GM18498 (cell line): ENCODE data around the gene PPM1K.
A peak's percentile ranks its signal among the peaks of the same experiment; 100 is the strongest.

Experiments
- ATAC-seq: cut with Tn5 transposase; IDR thresholded peaks from one replicate; pipeline ENCODE4 v1.9.1; 2021; ENCODE audit warnings: mild to moderate bottlenecking, moderate library complexity; ENCODE audit not compliant: unreplicated experiment

PPM1K gene

DNA sequence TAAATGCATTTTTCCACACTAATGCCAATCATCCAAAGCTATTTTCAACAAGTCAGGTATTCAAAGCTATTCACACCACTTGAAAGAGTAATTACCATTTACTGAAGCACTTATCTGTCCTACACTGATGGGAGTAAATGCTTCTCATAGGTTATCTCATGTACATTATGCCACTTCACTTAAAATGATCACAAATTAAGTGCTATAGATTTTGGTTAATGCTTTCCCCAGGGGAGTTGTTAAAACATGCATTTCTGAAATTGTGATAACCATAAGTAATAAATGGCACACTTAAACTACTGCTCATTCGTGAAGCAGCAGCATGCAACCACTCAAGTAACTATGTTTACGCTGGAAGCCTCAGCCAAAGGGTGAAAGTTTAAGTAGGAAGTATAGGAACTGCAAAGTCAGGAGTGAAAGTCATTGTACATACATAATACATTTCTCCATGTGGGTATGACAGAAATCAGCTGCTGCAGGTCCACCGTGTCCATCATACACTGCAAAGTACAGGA, 6.6 kb downstream of the PPM1K start:
- no peak for ATAC-seq

DNA sequence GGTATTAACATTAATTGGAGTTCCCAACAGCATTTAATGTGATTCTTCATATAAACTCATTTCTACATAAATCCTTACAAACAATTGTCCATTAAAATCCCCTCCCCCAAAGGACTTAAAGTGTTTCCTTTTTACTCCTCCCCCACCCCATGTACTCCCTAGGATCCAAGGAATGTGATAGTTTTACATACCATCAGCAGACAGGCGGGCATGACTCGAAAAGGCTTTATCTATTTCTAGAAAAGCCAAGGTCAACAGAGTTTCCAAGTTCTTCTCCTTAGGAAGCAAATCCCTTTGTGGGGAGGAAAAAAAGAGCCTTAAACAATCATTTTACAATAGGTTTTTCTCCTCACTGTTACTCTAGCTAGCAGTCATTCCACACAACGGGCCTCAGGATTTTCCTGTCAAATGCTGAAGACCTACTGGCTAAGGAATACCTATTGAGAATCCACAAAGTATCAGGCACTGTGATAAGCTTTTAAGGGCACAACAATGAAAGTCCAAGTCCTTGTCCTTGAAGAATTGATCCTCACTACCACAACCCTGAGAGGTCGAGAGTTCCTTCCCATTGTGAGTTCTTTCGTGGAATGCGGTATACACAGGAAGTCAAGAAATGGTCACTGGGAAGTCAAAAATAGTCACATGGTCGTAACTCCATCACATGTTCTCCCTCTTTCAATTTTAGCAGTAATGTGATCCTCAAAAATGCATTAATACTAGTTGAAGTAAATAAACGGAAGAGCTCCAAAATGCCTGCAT, 7.2 kb downstream of the PPM1K start:
- ATAC-seq: no peak

DNA sequence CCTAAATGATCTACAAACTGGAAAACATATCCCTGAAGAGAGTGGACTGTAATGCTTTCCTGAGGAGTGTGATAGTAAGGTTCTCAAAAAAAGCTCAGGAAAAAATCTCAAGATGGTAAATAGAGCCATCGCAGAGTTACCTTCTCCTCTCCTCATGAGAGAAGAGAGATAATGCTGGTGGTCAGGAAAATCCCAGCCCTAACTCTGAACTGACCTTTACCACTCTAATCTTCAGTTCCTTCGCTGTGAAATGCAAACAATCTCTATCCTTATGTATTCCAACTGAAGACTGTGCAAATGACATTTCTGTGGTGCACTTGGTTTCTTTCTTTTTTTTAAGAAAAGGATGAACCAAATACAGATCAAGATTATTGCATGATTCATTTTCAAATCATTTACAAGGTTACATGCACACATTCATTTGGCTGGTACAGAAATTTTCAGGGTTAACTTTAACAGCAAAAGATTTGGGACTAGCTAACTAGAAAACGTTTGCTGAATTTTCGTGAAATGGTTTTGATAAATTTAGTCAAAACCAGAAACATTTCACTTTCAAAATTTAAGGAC, 8.3 kb downstream of the PPM1K start:
- no peak for ATAC-seq

DNA sequence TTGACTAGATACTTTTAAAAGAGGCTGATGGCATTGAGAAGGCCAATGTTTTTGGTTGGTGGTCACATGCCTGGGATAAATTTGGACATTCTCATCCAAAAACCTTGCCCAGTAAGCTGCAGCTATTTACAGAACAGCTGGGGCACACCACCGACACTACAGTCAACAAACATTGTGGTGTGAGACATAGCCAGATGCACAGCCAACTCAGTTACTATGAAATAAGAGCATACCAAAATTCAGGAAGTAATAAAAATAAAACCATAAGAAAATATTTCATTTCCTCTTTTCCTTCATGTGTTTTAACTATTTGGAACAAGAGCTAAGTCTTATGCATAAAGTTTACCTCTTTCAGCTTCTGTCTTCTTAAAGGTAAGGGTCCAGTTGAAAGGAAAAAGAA, 8.8 kb downstream of the PPM1K start:
- peak; percentile 65 for ATAC-seq

DNA sequence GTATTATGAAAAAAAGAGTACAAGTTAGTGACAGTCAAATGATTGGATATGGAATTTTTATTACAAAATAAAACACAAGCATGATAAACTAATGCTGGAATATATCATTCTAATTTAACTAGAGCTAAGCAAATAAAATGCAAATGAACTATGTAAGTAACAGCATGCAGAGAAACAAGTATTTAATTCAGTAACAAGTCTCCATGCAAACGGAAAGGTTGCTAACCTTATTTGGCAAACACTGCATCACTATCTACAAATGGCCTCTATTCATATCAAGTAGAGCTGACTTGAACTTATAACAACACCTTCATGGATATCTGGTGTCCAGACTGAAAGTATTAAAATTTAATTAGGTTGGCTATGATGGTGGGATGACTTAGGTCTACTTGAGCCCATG, 15.4 kb downstream of the PPM1K start:
- ATAC-seq: no peak

DNA sequence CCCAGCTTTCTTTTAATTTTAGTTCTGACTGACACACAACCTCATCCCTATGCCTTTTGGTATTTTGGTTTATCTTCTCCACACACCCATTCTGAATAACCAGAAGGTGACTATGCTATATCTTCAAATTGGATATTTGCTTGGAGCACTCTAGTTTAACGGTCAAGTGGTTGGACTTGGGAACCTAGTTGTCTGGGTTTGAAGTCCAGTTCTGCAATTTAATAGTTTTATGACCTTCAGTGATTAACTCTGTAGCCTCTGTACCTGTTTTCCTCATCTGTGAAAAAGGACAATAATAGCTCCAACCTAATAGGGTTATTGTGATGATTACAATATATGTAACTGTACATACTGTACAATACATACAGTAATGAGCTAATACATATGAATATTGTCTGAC, 20.0 kb downstream of the PPM1K start:
- ATAC-seq: no peak

DNA sequence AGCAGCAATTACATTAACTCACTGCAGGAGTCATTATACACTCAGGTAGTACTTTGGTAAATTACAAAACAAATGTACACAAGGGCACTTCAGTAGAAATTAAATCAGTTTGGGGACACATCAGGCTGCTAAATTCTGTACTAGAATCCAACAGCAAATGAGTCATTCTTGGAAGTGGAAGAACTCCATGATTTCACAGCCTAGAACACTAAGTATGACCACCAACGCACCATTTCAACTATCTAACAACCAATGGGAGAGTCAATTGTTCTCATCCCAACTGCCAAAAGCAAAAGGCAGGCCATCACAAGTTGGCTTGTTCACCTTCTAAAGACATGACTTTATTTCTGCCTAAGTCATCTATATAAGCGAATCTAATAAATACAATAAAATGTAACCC, 26.6 kb downstream of the PPM1K start:
- no peak for ATAC-seq

DNA sequence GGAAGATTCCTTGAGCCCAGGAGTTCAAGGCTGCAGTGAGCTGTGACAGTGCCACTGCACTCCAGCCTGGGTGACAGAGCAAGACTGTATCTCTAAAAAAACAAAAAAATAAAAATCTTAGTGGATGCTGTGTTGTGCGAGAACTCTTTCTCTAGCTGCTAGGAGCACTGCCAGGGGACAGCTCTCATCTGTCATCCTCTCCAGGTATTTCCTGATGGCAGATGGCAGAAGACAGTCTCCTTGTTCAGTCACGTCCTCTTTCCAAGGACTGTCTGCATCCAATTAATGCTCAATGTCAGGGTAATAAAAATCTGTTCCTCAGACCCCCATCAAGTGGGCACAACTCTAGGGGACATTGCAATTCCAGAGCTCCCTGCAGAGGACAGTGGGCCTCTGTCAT, 29.2 kb downstream of the PPM1K start:
- no peak for ATAC-seq

DNA sequence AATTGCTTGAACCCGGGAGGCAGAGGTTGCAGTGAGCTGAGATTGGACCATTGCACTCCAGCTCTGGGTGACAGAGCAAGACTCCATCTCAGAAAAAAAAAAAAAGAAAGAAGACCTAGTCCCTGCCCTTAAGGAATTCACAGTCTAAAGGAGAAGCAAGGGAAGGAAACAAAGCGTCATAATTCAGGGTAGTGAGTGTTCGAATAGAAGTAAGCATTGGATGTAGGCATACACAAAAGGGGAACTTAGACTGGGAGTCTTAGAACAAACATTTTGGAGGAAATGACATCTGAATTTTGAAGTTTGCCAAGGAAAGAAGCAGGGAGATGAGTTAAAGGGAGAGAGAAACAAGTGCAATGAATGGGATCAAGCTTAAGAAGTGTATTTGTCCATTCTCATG, 32.4 kb downstream of the PPM1K start:
- ATAC-seq: no peak

DNA sequence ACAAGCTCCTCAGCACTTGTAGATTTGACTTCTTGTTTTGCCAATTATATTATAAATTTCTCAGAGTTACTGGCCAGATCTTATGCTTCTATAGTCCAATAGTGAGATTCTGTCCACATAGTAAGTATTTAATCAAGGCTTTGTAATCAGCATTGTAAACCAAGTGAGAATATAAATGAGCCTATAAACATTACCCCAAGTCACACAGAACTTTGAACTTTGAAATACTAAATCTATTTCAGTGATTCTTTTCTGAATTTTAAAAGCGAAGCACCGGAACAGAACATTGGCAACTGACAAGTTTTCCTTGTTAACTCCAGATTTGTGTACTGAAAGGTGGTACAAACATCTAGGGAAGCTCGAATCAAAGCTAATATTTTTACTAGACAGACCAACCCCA, 37.2 kb downstream of the PPM1K start:
- no peak for ATAC-seq

DNA sequence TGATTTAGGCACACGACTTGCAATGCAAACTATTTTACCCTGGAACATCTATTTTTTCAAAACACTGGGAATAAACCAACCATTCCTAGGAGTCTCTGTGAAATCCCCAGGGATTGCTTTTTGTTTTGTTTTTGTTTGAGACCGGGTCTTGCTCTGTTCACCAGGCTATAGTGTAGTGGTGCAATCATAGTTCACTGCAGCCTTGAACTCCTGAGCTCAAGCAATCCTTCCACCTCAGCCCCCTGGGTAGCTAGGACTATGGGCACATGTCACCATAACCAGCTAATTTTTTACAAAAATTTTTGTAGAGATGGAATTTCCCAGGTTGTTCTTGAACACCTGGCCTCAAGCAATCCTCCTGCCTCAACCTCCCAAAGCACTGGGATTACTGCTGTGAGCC, 37.8 kb downstream of the PPM1K start:
- ATAC-seq: no peak

DNA sequence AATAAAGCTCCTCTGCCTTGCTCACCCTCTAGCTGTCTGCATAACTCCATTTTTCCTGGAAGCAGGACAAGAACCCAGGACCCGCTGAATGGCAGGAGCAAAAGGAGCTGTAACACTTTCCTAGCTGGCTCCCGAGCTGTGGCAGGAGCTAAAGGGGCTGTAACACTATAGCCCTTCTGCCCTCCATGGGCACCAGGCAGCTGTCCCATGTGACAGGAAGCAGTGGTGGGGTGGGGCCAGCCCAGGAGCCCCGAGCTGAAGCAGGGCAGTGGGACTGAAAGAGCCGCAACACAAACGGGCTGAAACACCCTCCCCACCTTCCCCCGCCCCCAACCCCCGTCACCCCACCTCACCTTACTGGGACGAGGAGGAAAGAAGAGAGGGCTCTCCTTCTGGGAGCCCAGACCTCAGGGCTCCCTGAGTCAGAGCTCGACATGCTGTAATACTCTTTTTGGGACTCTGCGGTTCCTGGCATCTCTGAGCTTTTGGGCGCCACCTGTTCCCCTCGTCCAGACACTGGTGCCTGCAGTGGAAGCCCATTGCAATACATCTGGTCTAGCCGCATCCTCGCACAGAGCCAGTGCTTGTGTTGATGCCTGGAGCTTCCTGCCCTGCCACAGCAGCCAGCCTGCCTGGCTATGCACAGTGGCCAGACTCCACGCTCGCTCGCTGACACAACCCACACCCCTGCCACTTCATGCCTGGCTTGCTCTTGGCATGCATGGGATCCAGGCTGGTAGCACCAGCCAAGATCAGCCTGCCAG, 39.4 kb downstream of the PPM1K start:
- ATAC-seq: peak; percentile 92

DNA sequence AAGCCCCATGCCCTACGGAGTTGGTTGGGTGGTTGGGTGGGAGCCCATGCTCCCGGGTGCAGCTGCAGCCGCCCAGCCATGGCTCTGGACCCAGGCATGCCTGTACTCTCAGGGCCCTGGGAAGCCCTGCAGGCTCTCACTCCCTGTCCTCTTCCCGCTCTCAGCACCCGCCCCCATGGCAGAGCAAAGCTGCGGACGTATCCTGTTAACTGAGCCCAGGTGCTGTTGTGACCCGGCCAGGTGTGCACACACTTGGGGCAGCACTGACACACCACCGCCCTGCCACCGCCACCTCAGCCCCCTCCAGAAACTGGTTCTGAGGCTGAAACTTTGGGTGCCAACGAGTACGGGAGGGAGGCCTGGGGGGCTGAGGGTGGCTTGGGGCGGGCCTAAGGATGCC, 40.3 kb downstream of the PPM1K start:
- no peak for ATAC-seq

DNA sequence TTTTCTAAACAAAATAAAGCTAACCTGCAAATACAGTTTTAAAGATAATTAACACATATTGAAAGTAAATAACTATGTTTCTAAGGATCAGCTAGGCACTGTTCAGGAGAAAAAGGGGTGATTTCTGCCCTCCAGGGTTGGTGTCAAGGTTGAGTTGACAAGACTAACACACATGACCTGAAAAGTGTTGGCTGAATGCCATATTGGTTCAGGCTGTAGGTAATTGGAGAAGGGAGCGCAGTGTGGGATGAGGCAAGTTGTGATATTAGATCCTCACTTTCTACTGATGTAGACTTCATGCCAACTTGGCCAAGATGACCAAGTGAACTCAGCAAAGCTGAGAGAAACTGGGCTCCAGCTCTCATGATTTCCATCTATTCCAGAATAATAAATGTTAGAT, 42.2 kb downstream of the PPM1K start:
- no peak for ATAC-seq

DNA sequence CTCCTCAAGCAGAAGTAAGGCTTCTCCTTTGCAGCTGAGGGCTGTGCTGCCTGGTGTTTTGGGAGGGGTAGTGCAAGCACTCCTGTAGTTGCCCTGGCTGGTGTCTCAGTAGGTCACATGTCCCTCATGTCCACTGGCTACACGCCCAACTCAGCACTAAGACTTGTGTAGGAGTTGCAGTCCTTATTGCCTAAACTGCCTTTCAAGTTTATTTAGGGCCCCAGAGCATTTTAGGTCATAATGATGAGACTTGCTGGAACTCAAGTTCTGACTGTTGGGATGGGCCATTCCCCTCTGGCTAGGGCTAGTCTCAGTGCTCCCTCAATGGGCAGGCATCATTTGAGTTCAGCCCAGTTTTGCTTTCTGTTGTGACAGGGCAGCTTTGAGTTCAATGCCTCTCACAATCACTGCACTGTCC, 44.1 kb downstream of the PPM1K start:
- no peak for ATAC-seq

DNA sequence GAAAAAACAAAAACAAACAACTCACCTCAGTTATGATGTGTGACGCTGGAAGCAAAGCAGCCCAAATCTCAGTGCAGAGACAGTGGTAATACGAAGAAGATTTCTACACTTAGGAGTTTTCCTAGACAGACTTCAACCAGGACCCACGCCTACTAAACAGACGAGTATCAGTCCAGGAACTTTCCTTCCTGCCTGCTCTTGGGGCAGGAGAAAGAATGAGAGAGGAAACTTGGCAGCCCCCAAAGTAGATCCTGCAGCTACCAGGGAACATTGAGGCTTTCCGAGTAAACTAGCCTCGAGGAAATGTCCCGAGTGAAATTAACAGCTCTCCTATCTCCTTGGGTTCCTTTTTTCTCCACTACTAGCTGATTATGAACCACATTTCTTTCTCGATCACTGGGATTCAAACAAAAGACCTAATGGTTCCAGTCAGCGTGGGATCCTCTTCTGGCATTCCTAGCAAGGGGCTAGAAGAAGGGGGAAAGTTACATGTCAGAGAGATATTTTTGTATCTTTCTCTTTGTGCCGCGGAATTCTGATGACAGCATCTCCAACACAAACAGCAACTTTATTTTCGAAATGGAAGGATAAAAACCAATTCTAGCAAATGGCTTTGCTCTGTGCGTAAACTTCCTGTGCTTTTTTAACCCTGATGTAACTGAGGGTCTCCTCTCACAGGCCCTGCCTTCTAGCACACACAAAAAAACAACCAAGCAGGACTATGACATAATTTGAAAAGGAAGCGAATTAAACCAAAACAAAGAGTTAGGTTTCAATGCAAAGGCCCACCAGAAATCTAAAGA, 53.2 kb downstream of the PPM1K start:
- ATAC-seq: no peak

DNA sequence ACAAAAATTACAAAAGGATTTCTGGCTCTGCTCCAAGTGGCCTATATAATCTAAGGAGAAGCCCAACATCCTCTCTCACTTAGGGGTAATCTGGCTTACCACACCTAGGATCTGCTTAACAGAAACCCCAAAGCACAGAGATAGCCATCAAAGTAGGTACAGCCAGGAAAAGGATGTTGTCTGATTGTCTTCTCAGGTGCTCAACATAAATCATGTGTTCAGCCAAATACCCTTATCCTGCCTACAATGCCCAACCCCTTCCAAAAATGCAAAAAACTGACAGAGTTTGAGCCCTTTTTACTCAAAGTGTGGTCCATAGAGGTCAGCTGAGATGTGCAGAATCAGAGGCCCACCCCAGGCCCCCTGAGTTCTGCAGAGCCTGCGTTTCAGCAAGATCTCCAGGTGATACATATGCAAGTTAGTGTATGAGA, 53.9 kb downstream of the PPM1K start:
- ATAC-seq: no peak

DNA sequence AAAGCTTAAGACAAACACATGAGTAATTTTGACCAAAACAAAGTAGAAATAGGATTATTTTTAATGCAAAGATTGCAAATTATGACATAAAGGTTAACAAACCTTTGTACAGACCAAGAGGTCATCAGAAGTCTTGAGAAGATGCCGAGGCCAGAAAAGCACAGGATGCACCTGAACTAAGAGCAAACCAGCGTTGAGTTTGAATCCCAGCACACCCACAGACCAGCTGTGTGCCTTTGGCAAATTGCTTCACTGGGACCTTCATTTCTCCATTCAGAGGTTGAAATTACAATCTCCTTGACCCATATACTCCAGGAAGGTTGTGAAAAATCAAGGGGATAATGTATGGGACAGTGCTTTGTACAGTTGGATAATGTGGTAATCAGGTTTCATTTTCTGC, 56.6 kb downstream of the PPM1K start:
- ATAC-seq: no peak

DNA sequence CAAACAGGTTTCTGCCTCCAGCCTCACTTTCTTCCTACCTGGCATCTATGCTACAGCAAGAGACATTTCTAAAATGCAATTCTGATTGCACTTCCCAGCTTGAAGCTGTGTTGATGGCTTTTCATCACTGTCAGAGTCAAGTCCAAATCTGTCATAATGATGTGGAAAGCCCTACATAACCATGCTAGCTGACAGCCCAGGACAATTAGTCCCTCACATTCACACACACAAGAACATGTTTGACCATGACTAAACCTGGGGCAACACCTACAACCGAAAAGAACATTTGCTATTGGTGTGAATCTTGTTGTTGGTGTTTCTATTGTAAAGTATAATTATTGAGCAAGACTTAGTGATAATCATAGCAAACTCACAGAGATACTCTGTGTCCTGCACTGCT, 58.2 kb downstream of the PPM1K start:
- ATAC-seq: no peak

DNA sequence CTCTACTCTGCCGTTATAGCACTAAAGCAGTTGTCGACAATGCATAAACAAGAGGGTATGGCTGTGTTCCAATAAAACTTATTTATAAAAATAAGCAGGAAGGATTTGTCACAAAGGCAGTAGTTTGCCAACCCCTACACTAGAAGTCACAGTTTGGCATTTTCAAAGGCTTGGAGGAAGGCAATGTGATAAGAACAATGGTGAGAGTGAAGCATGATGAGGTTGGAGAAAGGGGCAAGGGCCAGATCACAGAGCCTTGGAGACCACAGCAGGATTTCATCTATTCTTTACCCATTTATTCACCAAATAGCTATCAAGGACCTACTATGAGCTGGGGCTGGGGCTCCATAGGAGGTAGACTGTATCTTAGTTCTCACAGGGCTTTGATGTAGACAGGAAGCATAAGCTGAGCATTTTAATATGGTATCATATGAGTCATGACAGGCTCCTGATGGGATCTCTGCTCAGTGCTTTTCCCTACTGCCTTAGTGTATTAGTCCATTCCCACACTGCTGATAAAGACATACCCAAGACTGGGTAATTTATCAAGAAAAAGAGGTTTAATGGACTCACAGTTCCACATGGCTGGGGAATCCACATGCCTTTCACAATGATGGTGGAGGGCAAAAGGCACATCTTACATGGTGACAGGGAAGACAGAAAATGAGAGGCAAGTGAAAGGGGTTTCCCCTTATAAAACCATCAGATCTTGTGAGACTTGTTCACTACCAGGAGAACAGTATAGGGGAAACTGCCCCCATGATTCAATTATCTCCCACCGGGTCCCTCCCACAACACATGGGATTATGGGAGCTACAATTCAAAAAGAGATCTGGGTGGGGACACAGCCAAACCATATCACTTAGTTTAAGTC, 58.9 kb downstream of the PPM1K start:
- ATAC-seq: no peak
